T-helper 1 cell treated with Interleukin-12 subunit alpha and Interleukin-12 subunit beta and Interleukin-4 antibody, amounts not matched to agents 30 μg/mL and 1 μg/mL, for 36 hours (primary cell): ENCODE measurements around the gene SCPEP1.
"Not testable (repeated sequence)": the region's sequence is repeated elsewhere in the genome, so short reads cannot be mapped to it uniquely, and the experiment has no call there.

Experiments used
- H3K27ac Mint-ChIP-seq: one replicate; pipeline ENCODE4 v1.8.0; 2021; ENCODE audit warnings: mild to moderate bottlenecking, mixed read lengths
- H3K27me3 Mint-ChIP-seq: one replicate; pipeline ENCODE4 v1.8.0; 2021; ENCODE audit warnings: low read depth, mixed read lengths
- H3K36me3 Mint-ChIP-seq: one replicate; pipeline ENCODE4 v1.8.0; 2021; ENCODE audit warnings: low read depth, mixed read lengths
- H3K4me1 Mint-ChIP-seq: one replicate; pipeline ENCODE4 v1.8.0; 2021; ENCODE audit warnings: low read depth, mixed read lengths
- H3K4me3 Mint-ChIP-seq: one replicate; pipeline ENCODE4 v1.8.0; 2021; ENCODE audit warnings: mild to moderate bottlenecking, moderate library complexity, mixed read lengths
- H3K9me3 Mint-ChIP-seq: one replicate; pipeline ENCODE4 v1.8.0; 2021; ENCODE audit warnings: mixed read lengths

SCPEP1 gene

GRCh38 chr17:56945938-56946505 is 31.9 kb upstream of the SCPEP1 start:
- Mint-ChIP-seq H3K36me3 (peaks cover 33% of the 10 kb centered on the region), H3K27ac (no peak overlapping the region), H3K9me3 (no peaks in the 10 kb centered on the region), H3K4me3 (no peak overlapping the region), H3K27me3 (no peaks in the 10 kb centered on the region), H3K4me1 (peaks cover 8% of the 10 kb centered on the region)

- Mint-ChIP-seq H3K9me3 (no peaks in the 10 kb centered on the region), H3K4me3 (no peak overlapping the region), H3K27me3 (no peaks in the 10 kb centered on the region), H3K27ac (no peak overlapping the region), H3K36me3 (peaks cover 25% of the 10 kb centered on the region), H3K4me1 (peaks cover 8% of the 10 kb centered on the region)
Observed at GRCh38 chr17:56947741-56948140, 30.2 kb upstream of the SCPEP1 start.

GRCh38 chr17:56948491-56948890 is 29.4 kb upstream of the SCPEP1 start:
- Mint-ChIP-seq H3K36me3 (peaks cover 21% of the 10 kb centered on the region), H3K4me3 (no peak overlapping the region)

GRCh38 chr17:56949595-56949994 is 28.3 kb upstream of the SCPEP1 start:
- Mint-ChIP-seq H3K27ac (no peak overlapping the region), H3K4me3 (no peak overlapping the region), H3K27me3 (no peaks in the 10 kb centered on the region)

More at GRCh38 chr17:56948491-56948890, 29.4 kb upstream of the SCPEP1 start:
- H3K4me1 Mint-ChIP-seq, result peaks cover 10% of the 10 kb centered on the region
- H3K9me3 Mint-ChIP-seq, result no peaks in the 10 kb centered on the region
- no peaks in the 10 kb centered on the region for H3K27me3 Mint-ChIP-seq
- H3K27ac Mint-ChIP-seq, result no peak overlapping the region

GRCh38 chr17:56956992-56957391 is 20.9 kb upstream of the SCPEP1 start:
- H3K4me3 Mint-ChIP-seq, result no peak overlapping the region
- H3K27ac Mint-ChIP-seq, result no peak overlapping the region
- H3K36me3 Mint-ChIP-seq, result peaks cover 2% of the 10 kb centered on the region
- no peaks in the 10 kb centered on the region for H3K27me3 Mint-ChIP-seq
- H3K9me3 Mint-ChIP-seq, result no peaks in the 10 kb centered on the region
- peaks cover 22% of the 10 kb centered on the region for H3K4me1 Mint-ChIP-seq

More at GRCh38 chr17:56949595-56949994, 28.3 kb upstream of the SCPEP1 start:
- Mint-ChIP-seq H3K36me3 (peaks cover 16% of the 10 kb centered on the region), H3K9me3 (no peaks in the 10 kb centered on the region), H3K4me1 (peaks cover 12% of the 10 kb centered on the region)

- peak within 1 kb of the TSS; percentile 80 for H3K4me3 Mint-ChIP-seq
- no peaks in the 10 kb centered on the region for H3K9me3 Mint-ChIP-seq
- H3K36me3 Mint-ChIP-seq, result peaks cover 2% of the 10 kb centered on the region
- H3K27ac Mint-ChIP-seq, result peak within 1 kb of the TSS; percentile 80
- no peaks in the 10 kb centered on the region for H3K27me3 Mint-ChIP-seq
- peaks cover 21% of the 10 kb centered on the region for H3K4me1 Mint-ChIP-seq
Observed at GRCh38 chr17:56960596-56961538, 17.1 kb upstream of the SCPEP1 start, which contains the start of gene COIL. Gene COIL, minus strand, starts transcription at chr17:56961050. Its CDS starts 31 bp downstream, at chr17:56961019.

GRCh38 chr17:56965241-56965640 is 12.7 kb upstream of the SCPEP1 start:
- H3K27ac Mint-ChIP-seq, H3K36me3 Mint-ChIP-seq, H3K4me3 Mint-ChIP-seq, H3K9me3 Mint-ChIP-seq, H3K4me1 Mint-ChIP-seq: not testable (repeated sequence)
- peaks cover 12% of the 10 kb centered on the region for H3K27me3 Mint-ChIP-seq

GRCh38 chr17:56965681-56966080 is 12.2 kb upstream of the SCPEP1 start:
- not testable (repeated sequence) for H3K4me3 Mint-ChIP-seq, H3K36me3 Mint-ChIP-seq, H3K27ac Mint-ChIP-seq, H3K9me3 Mint-ChIP-seq, H3K4me1 Mint-ChIP-seq
- H3K27me3 Mint-ChIP-seq, result peaks cover 12% of the 10 kb centered on the region

GRCh38 chr17:56966338-56966737 is 11.6 kb upstream of the SCPEP1 start:
- H3K36me3 Mint-ChIP-seq, result no peaks in the 10 kb centered on the region
- H3K9me3 Mint-ChIP-seq, result no peaks in the 10 kb centered on the region
- H3K27me3 Mint-ChIP-seq, result peaks cover 15% of the 10 kb centered on the region
- no peak overlapping the region for H3K4me3 Mint-ChIP-seq
- peaks cover 2% of the 10 kb centered on the region for H3K4me1 Mint-ChIP-seq
- H3K27ac Mint-ChIP-seq, result no peak overlapping the region

- Mint-ChIP-seq H3K9me3 (no peaks in the 10 kb centered on the region), H3K27ac (no peak overlapping the region), H3K36me3 (no peaks in the 10 kb centered on the region), H3K27me3 (peaks cover 51% of the 10 kb centered on the region), H3K4me3 (no peak overlapping the region), H3K4me1 (no peaks in the 10 kb centered on the region)
Observed at GRCh38 chr17:56970974-56971373, 7.0 kb upstream of the SCPEP1 start.

- Mint-ChIP-seq H3K4me1 (peaks cover 2% of the 10 kb centered on the region), H3K4me3 (no peak overlapping the region), H3K27me3 (peaks cover 56% of the 10 kb centered on the region), H3K27ac (no peak overlapping the region), H3K36me3 (no peaks in the 10 kb centered on the region), H3K9me3 (no peaks in the 10 kb centered on the region)
Observed at GRCh38 chr17:56972111-56972730, 5.7 kb upstream of the SCPEP1 start.

- H3K36me3 Mint-ChIP-seq, result no peaks in the 10 kb centered on the region
- H3K9me3 Mint-ChIP-seq, result no peaks in the 10 kb centered on the region
- H3K4me3 Mint-ChIP-seq, result no peak overlapping the region
- H3K27me3 Mint-ChIP-seq, result peaks cover 55% of the 10 kb centered on the region
- no peak overlapping the region for H3K27ac Mint-ChIP-seq
- peaks cover 8% of the 10 kb centered on the region for H3K4me1 Mint-ChIP-seq
Observed at GRCh38 chr17:56973520-56973919, 4.4 kb upstream of the SCPEP1 start.

- peaks cover 55% of the 10 kb centered on the region for H3K27me3 Mint-ChIP-seq
- no peaks in the 10 kb centered on the region for H3K36me3 Mint-ChIP-seq
- H3K27ac Mint-ChIP-seq, result no peak overlapping the region
- no peak overlapping the region for H3K4me3 Mint-ChIP-seq
- no peaks in the 10 kb centered on the region for H3K9me3 Mint-ChIP-seq
- H3K4me1 Mint-ChIP-seq, result peaks cover 13% of the 10 kb centered on the region
Observed at GRCh38 chr17:56974055-56974454, 3.9 kb upstream of the SCPEP1 start.

GRCh38 chr17:56975656-56976055 is 2.3 kb upstream of the SCPEP1 start:
- H3K9me3 Mint-ChIP-seq, result no peaks in the 10 kb centered on the region
- no peaks in the 10 kb centered on the region for H3K36me3 Mint-ChIP-seq
- H3K4me3 Mint-ChIP-seq, result no peak overlapping the region
- peaks cover 15% of the 10 kb centered on the region for H3K4me1 Mint-ChIP-seq
- H3K27ac Mint-ChIP-seq, result no peak overlapping the region
- H3K27me3 Mint-ChIP-seq, result peaks cover 52% of the 10 kb centered on the region
